Measurements from ENCODE around the gene CWC22. TPM values are rescaled to one million over a fixed set of nuclear protein-coding genes. Genes with fewer than 3 reads are reported as not detected.

Gene CWC22
- total and polyA plus RNA-seq, 2 experiments from 2014 or later: 17.3 to 21.0 TPM

GRCh38 chr2:179987916-179988315 lies 19.2 kb downstream of the CWC22 start:
- in situ Hi-C loops (cut with MboI): no loop called here
- H3K79me2 ChIP-seq (ENCODE audit: insufficient read depth): peaks cover 28% of the 10 kb centered on the region
- no peak for TF ChIP-seq EZH2phosphoT487 (IDR thresholded peaks at IDR 0.05; ENCODE audit: insufficient read depth, low read depth)
- TF ChIP-seq EZH2 (IDR thresholded peaks at IDR 0.05; ENCODE audit: insufficient read depth, poor library complexity, severe bottlenecking): no peak
- H3K9me3 ChIP-seq (ENCODE audit: low read depth): no peaks in the 10 kb centered on the region
- H3K27me3 ChIP-seq (replicated peaks; ENCODE audit: insufficient read depth): no peaks in the 10 kb centered on the region
- no peaks in the 10 kb centered on the region for H3F3A ChIP-seq (ENCODE audit: insufficient read depth)
- H3K36me3 ChIP-seq (ENCODE audit: low read depth): peaks cover 37% of the 10 kb centered on the region
- H3K4me3 ChIP-seq: no peak overlapping the region
- H3K9ac ChIP-seq: no peak overlapping the region
- H4K20me1 ChIP-seq (ENCODE audit: insufficient read depth): no peaks in the 10 kb centered on the region; the same call in 1 of the 2 replicates
- DNase-seq: no peak
- no peaks in the 10 kb centered on the region for H3K9me2 ChIP-seq (ENCODE audit: insufficient read depth)
- H3K4me2 ChIP-seq (ENCODE audit: unreplicated experiment): no peak overlapping the region
- H3K4me1 ChIP-seq (ENCODE audit: insufficient read depth): no peaks in the 10 kb centered on the region
- 100% methylated on average over 1 of the region's 1 CpG for WGBS, 2 experiments (ENCODE audit: low coverage in 1 of 2, low lambda C conversion rate in 2 of 2, missing lambda C conversion rate in 2 of 2)
- H2AFZ ChIP-seq: no peak overlapping the region
- no peak overlapping the region for H3K27ac ChIP-seq

- Histone ChIP-seq H2AFZ (no peak overlapping the region), H3K9ac (no peak overlapping the region), H3K4me3 (no peak overlapping the region), H3K27me3 (replicated peaks; ENCODE audit: insufficient read depth) (no peaks in the 10 kb centered on the region), H3F3A (ENCODE audit: insufficient read depth) (peaks cover 11% of the 10 kb centered on the region), H3K4me1 (ENCODE audit: insufficient read depth) (peaks cover 19% of the 10 kb centered on the region), H3K79me2 (ENCODE audit: insufficient read depth) (peaks cover 10% of the 10 kb centered on the region), H3K36me3 (ENCODE audit: low read depth) (peaks cover 37% of the 10 kb centered on the region), H3K9me2 (ENCODE audit: insufficient read depth) (no peaks in the 10 kb centered on the region), H3K9me3 (ENCODE audit: low read depth) (no peaks in the 10 kb centered on the region), H3K4me2 (ENCODE audit: unreplicated experiment) (no peak overlapping the region), H4K20me1 (ENCODE audit: insufficient read depth) (no peaks in the 10 kb centered on the region; the same call in 1 of the 2 replicates), H3K27ac (no peak overlapping the region)
- WGBS, 2 experiments (ENCODE audit: low coverage in 1 of 2, low lambda C conversion rate in 2 of 2, missing lambda C conversion rate in 2 of 2): 95 to 99% methylated on average over 5 of the region's 5 CpGs
- DNase-seq: no peak
- TF ChIP-seq EZH2 (IDR thresholded peaks at IDR 0.05; ENCODE audit: insufficient read depth, poor library complexity, severe bottlenecking): no peak
- no peak for TF ChIP-seq EZH2phosphoT487 (IDR thresholded peaks at IDR 0.05; ENCODE audit: insufficient read depth, low read depth)
- in situ Hi-C loops (cut with MboI): no loop called here
Measured at GRCh38 chr2:179985163-179985820, 21.8 kb downstream of the CWC22 start.

DNA sequence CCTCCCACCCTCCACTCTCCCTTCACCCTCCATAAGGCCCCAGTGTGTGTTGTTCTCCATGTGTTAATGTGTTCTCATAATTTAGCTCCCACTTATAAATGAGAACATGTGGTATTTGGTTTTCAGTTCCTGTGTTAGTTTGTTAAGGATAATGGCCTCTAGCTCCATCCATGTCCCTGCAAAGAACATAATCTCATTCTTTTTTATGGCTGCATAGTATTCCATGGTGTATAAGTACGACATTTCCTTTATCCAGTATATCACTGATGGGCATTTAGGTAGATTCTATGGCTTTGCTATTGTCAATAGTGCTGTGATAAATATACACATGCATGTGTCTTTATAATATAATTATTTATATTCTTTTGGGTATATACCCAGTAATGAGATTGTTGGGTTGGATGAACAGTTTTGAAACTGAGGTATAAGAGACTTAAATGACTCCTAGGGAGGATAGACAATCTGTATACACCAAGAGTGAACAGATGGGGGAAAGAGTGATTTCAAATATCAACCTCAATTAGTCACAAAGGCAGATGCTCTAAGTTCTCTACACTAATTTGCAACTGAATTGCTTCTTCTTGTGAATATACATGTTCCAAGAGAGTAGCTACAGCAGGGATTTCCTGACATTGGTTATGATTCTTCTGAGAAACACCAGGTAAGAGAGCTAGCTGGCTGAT lies 23.7 kb downstream of the CWC22 start:
- Histone ChIP-seq H3K9ac (no peak overlapping the region), H3K4me2 (ENCODE audit: unreplicated experiment) (no peak overlapping the region), H3K9me2 (ENCODE audit: insufficient read depth) (no peaks in the 10 kb centered on the region), H3K27ac (no peak overlapping the region), H3F3A (ENCODE audit: insufficient read depth) (peaks cover 11% of the 10 kb centered on the region), H3K4me3 (no peak overlapping the region), H3K79me2 (ENCODE audit: insufficient read depth) (no peaks in the 10 kb centered on the region), H3K4me1 (ENCODE audit: insufficient read depth) (peaks cover 19% of the 10 kb centered on the region), H3K27me3 (replicated peaks; ENCODE audit: insufficient read depth) (no peaks in the 10 kb centered on the region), H3K9me3 (ENCODE audit: low read depth) (no peaks in the 10 kb centered on the region), H2AFZ (no peak overlapping the region), H3K36me3 (ENCODE audit: low read depth) (peaks cover 38% of the 10 kb centered on the region), H4K20me1 (ENCODE audit: insufficient read depth) (no peaks in the 10 kb centered on the region)
- WGBS, 2 experiments (ENCODE audit: low coverage in 1 of 2, low lambda C conversion rate in 2 of 2, missing lambda C conversion rate in 2 of 2): 96 to 100% methylated on average over 1 of the region's 1 CpG
- DNase-seq: no peak
- in situ Hi-C loops (cut with MboI): no loop called here
- no peak for TF ChIP-seq EZH2phosphoT487 (IDR thresholded peaks at IDR 0.05; ENCODE audit: insufficient read depth, low read depth)
- TF ChIP-seq EZH2 (IDR thresholded peaks at IDR 0.05; ENCODE audit: insufficient read depth, poor library complexity, severe bottlenecking): no peak

DNA sequence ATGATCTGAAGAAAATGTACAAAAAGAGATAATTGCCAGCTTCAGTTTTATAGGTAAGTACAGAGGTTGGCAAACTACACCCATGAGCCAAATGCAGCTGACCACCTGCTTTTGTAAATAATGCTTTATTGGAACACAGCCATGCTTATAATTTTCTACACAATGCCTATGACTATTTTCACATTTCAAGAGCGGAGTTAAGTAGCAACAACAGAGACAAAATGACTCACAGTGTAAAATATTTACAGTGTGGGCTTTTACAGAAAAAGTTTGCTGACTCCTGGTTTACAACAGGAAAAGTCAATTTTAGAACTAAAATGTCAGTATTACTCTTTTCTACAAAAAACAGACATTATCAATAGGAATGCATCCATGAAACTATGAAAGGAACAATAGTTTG lies 26.0 kb downstream of the CWC22 start:
- no peak overlapping the region for H2AFZ ChIP-seq
- no peaks in the 10 kb centered on the region for H3K9me3 ChIP-seq (ENCODE audit: low read depth)
- no peaks in the 10 kb centered on the region for H4K20me1 ChIP-seq (ENCODE audit: insufficient read depth)
- H3K4me2 ChIP-seq (ENCODE audit: unreplicated experiment): peak overlapping the region; percentile 33
- H3K4me3 ChIP-seq: no peak overlapping the region
- in situ Hi-C loops (cut with MboI): no loop called here
- 21 to 31% methylated on average over 1 of the region's 1 CpG for WGBS, 2 experiments (ENCODE audit: low coverage in 1 of 2, low lambda C conversion rate in 2 of 2, missing lambda C conversion rate in 2 of 2)
- TF ChIP-seq EZH2 (IDR thresholded peaks at IDR 0.05; ENCODE audit: insufficient read depth, poor library complexity, severe bottlenecking) (no peak), EZH2phosphoT487 (IDR thresholded peaks at IDR 0.05; ENCODE audit: insufficient read depth, low read depth) (no peak)
- H3K4me1 ChIP-seq (ENCODE audit: insufficient read depth): peaks cover 19% of the 10 kb centered on the region
- 0 out of 2 replicates have a peak, but pooled peaks cover under 1% of the 10 kb centered on the region for H3K79me2 ChIP-seq (ENCODE audit: insufficient read depth)
- H3F3A ChIP-seq (ENCODE audit: insufficient read depth): peaks cover 11% of the 10 kb centered on the region
- H3K36me3 ChIP-seq (ENCODE audit: low read depth): peaks cover 33% of the 10 kb centered on the region
- no peaks in the 10 kb centered on the region for H3K27me3 ChIP-seq (replicated peaks; ENCODE audit: insufficient read depth)
- no peaks in the 10 kb centered on the region for H3K9me2 ChIP-seq (ENCODE audit: insufficient read depth)
- DNase-seq: peak; percentile 71
- peak overlapping the region; percentile 23 for H3K27ac ChIP-seq
- H3K9ac ChIP-seq: 0 out of 2 replicates have a peak overlapping the region, but pooled peaks have one; percentile 12

Data from GM23248 (cell line).